K562 (cell line): ENCODE measurements around the gene SCN4A.

Experiments
- CTBP1 ChIP-seq: fragments of 450-650 bp; IDR thresholded peaks from 2 replicates; pipeline ENCODE4 v1.6.1; 2016; ENCODE audit warnings: borderline replicate concordance
- NR2F6 ChIP-seq: fragments of 450-650 bp; formaldehyde crosslinking; IDR thresholded peaks from 2 replicates; pipeline ENCODE4 v1.4.0; 2020; ENCODE audit warnings: mild to moderate bottlenecking

GRCh38 chr17:63962298-63962744 is 10.4 kb downstream of the SCN4A start:
- TF ChIP-seq CTBP1 = no peak
- no peak for TF ChIP-seq NR2F6
